Prostate gland (tissue), 2 donors: ENCODE measurements around the gene PDP2. TPM values are rescaled to one million over a fixed set of nuclear protein-coding genes. Genes with fewer than 3 reads are reported as not detected.
A peak's percentile ranks its signal among the peaks of the same experiment; 100 is the strongest.

Source experiments
- DNase-seq: peaks from one replicate; pipeline ENCODE4 v3.0.0-alpha.2; 2019; ENCODE audit warnings: low spot score
- H3K27ac ChIP-seq, 2 donors: fragments of 200-600 bp; sonication (generic); 2 replicates each; pipeline ENCODE4 v1.5.1; 2017 to 2019
- H3K27me3 ChIP-seq: fragments of 200-600 bp; sonication (generic); replicated peaks from 2 replicates; pipeline ENCODE4 v1.5.1; 2019; ENCODE audit not compliant: insufficient read depth
- H3K36me3 ChIP-seq, 2 donors: fragments of 200-600 bp; sonication (generic); 1 replicate in 1 of 2; 2 replicates in 1 of 2; pipeline versions ENCODE4 v1.5.1 to v1.8.1; 2017 to 2019
- H3K4me1 ChIP-seq: fragments of 200-600 bp; sonication (generic); replicated peaks from 2 replicates; pipeline ENCODE4 v1.5.1; 2019
- H3K4me3 ChIP-seq, 2 donors: fragments of 200-600 bp; sonication (generic); 2 replicates each; pipeline ENCODE4 v1.5.1; 2017 to 2019
- H3K9me3 ChIP-seq: fragments of 200-600 bp; sonication (generic); 2 replicates; pipeline ENCODE4 v1.5.1; 2017
- CTCF ChIP-seq, 4 experiments: fragments of 200-600 bp in 2 of 4; fragments of 450-650 bp in 2 of 4; sonication (generic) in 2 of 4; IDR thresholded peaks; 1 replicate in 3 of 4; 2 replicates in 1 of 4; pipeline ENCODE4 v1.5.1; 2016 to 2019; ENCODE audit warnings: antibody characterized with exemption in 4 of 4, mild to moderate bottlenecking in 2 of 4, moderate library complexity in 2 of 4
- POLR2A ChIP-seq: fragments of 450-650 bp; IDR thresholded peaks from one replicate; pipeline ENCODE4 v1.6.1; 2016; ENCODE audit warnings: antibody characterized with exemption, mild to moderate bottlenecking
- POLR2AphosphoS5 ChIP-seq: sonication (generic); formaldehyde crosslinking; IDR thresholded peaks from one replicate; pipeline ENCODE4 v1.6.1; 2017; ENCODE audit warnings: antibody characterized with exemption
- WGBS: methylation state at CpG from one replicate; pipeline ENCODE4 v1.1.5; 2018; 5-methylcytosine and 5-hydroxymethylcytosine counted together
- intact Hi-C: fragments of 100-400 bp; cut with DNase I; formaldehyde crosslinking; loops from one replicate; pipeline ENCODE4 v1.14.2; 2022
- total RNA-seq, 2 donors: library from RNA; depleted of rRNA; stranded (reverse); fragments of >200 nt; gene quantifications; one replicate each; pipeline ENCODE4 v1.1.0, GENCODE V29; 2016

PDP2 gene
- total RNA-seq, 2 donors from 2014 or later = 9.2 to 21.9 TPM

- Histone ChIP-seq H3K9me3 (no peaks in the 10 kb centered on the region), H3K27me3 (no peaks in the 10 kb centered on the region), H3K4me1 (no peaks in the 10 kb centered on the region), H3K36me3 (no peaks in the 10 kb centered on the region), H3K27ac (peak overlapping the region in 1 of 2 donors; percentile 31), H3K4me3 (no peak overlapping the region)
- 82% methylated on average over 11 of the region's 11 CpGs for WGBS
- TF ChIP-seq POLR2AphosphoS5 = no peak
- no peak for TF ChIP-seq CTCF (IDR thresholded peaks at IDR 0.05)
- TF ChIP-seq POLR2A = no peak
- intact Hi-C loops = loop anchor here (2.0 kb wide), 1 partner anchor 19 kb away; no protein-coding TSS in a partner anchor
- DNase-seq = no peak
These were observed 23.5 kb downstream of the PDP2 start for GRCh38 chr16:66903544-66904427.

- H3K4me1 ChIP-seq = no peaks in the 10 kb centered on the region
- no peak overlapping the region for H3K4me3 ChIP-seq
- no peaks in the 10 kb centered on the region for H3K36me3 ChIP-seq
- H3K9me3 ChIP-seq = no peaks in the 10 kb centered on the region
- intact Hi-C loops = loop anchor here (2.0 kb wide), 1 partner anchor 18 kb away; no protein-coding TSS in a partner anchor
- DNase-seq = no peak
- H3K27me3 ChIP-seq = no peaks in the 10 kb centered on the region
- no peak for TF ChIP-seq POLR2AphosphoS5
- no peak for TF ChIP-seq CTCF (IDR thresholded peaks at IDR 0.05)
- no peak for TF ChIP-seq POLR2A
- H3K27ac ChIP-seq = peak overlapping the region; percentile 31 to 32
- WGBS = 85% methylated on average over 13 of the region's 13 CpGs
These were observed 24.1 kb downstream of the PDP2 start for GRCh38 chr16:66904428-66904845.

GRCh38 chr16:66904846-66905632 is 24.7 kb downstream of the PDP2 start:
- DNase-seq = no peak
- Histone ChIP-seq H3K27me3 (no peaks in the 10 kb centered on the region), H3K9me3 (no peaks in the 10 kb centered on the region), H3K4me3 (no peak overlapping the region), H3K27ac (peak overlapping the region; percentile 31 to 32), H3K36me3 (no peaks in the 10 kb centered on the region), H3K4me1 (no peaks in the 10 kb centered on the region)
- TF ChIP-seq POLR2AphosphoS5 (peak; percentile 5), CTCF (IDR thresholded peaks at IDR 0.05) (no peak)
- intact Hi-C loops = loop anchor here (2.0 kb wide), 1 partner anchor 18 kb away; no protein-coding TSS in a partner anchor
- 55% methylated on average over 16 of the region's 16 CpGs for WGBS

GRCh38 chr16:66905633-66906539 is 25.6 kb downstream of the PDP2 start:
- H3K36me3 ChIP-seq = no peaks in the 10 kb centered on the region
- no peaks in the 10 kb centered on the region for H3K9me3 ChIP-seq
- TF ChIP-seq POLR2A = no peak
- no peak for TF ChIP-seq POLR2AphosphoS5
- no peak for TF ChIP-seq CTCF (IDR thresholded peaks at IDR 0.05)
- 77% methylated on average over 11 of the region's 11 CpGs for WGBS
- intact Hi-C loops = loop anchor here (2.0 kb wide), 1 partner anchor 17 kb away; no protein-coding TSS in a partner anchor
- H3K27me3 ChIP-seq = no peaks in the 10 kb centered on the region
- H3K4me1 ChIP-seq = no peaks in the 10 kb centered on the region
- no peak for DNase-seq
- no peak overlapping the region for H3K4me3 ChIP-seq
- no peak overlapping the region for H3K27ac ChIP-seq
